ENCODE results near the gene BTBD9.

The BTBD9 gene

GRCh38 chr6:38169221-38169976, 470.3 kb downstream of the BTBD9 start:
- DNase-seq, result no peak

- no peak for DNase-seq
These were observed 471.0 kb downstream of the BTBD9 start for GRCh38 chr6:38168699-38169098.

GRCh38 chr6:38168126-38168525, 471.6 kb downstream of the BTBD9 start:
- DNase-seq, result no peak

GRCh38 chr6:38167598-38167997, 472.1 kb downstream of the BTBD9 start:
- DNase-seq, result no peak

GRCh38 chr6:38166411-38167240, 473.1 kb downstream of the BTBD9 start:
- DNase-seq, result no peak

GRCh38 chr6:38164671-38165108, 475.0 kb downstream of the BTBD9 start:
- no peak for DNase-seq

- DNase-seq, result no peak
These were observed 475.6 kb downstream of the BTBD9 start for GRCh38 chr6:38164131-38164481.

- no peak for DNase-seq
These were observed 476.3 kb downstream of the BTBD9 start for GRCh38 chr6:38163186-38164130.

- no peak for DNase-seq
These were observed 477.1 kb downstream of the BTBD9 start for GRCh38 chr6:38162493-38163185.

- DNase-seq, result no peak
These were observed 477.8 kb downstream of the BTBD9 start for GRCh38 chr6:38161754-38162492.

- DNase-seq, result no peak
These were observed 478.4 kb downstream of the BTBD9 start for GRCh38 chr6:38161331-38161730.

- no peak for DNase-seq
These were observed 478.9 kb downstream of the BTBD9 start for GRCh38 chr6:38160831-38161230.

GRCh38 chr6:38159596-38159995, 480.1 kb downstream of the BTBD9 start:
- no peak for DNase-seq

GRCh38 chr6:38158762-38159350, 480.9 kb downstream of the BTBD9 start:
- DNase-seq, result no peak

- no peak for DNase-seq
These were observed 481.8 kb downstream of the BTBD9 start for GRCh38 chr6:38157905-38158304.

GRCh38 chr6:38156818-38157565, 482.7 kb downstream of the BTBD9 start:
- no peak for DNase-seq

- no peak for DNase-seq
These were observed 484.0 kb downstream of the BTBD9 start for GRCh38 chr6:38155621-38156204.

GRCh38 chr6:38155144-38155543, 484.6 kb downstream of the BTBD9 start:
- DNase-seq, result no peak

GRCh38 chr6:38154731-38155130, 485.0 kb downstream of the BTBD9 start:
- no peak for DNase-seq

GRCh38 chr6:38153798-38154345, 485.9 kb downstream of the BTBD9 start:
- no peak for DNase-seq
